Hematopoietic multipotent progenitor cell treated with erythropoietin and hydrocortisone succinate and interleukin-3 and kit ligand, for 8 days (in vitro differentiated cells): ENCODE measurements around the gene CTDP1.

Source experiments
- DNase-seq: peaks from one replicate; pipeline ENCODE4 v3.0.0-alpha.2; 2015

Gene CTDP1

GRCh38 chr18:79644006-79644665, 35.5 kb upstream of the CTDP1 start:
- DNase-seq, result peak; percentile 61

GRCh38 chr18:79644666-79645057, 34.9 kb upstream of the CTDP1 start:
- no peak for DNase-seq

GRCh38 chr18:79645291-79645983, 34.2 kb upstream of the CTDP1 start:
- no peak for DNase-seq

GRCh38 chr18:79647307-79647706, 32.3 kb upstream of the CTDP1 start:
- no peak for DNase-seq

GRCh38 chr18:79650959-79651358, 28.6 kb upstream of the CTDP1 start:
- no peak for DNase-seq

- no peak for DNase-seq
Measured at GRCh38 chr18:79657342-79657996, 22.1 kb upstream of the CTDP1 start.

GRCh38 chr18:79658366-79658765, 21.2 kb upstream of the CTDP1 start:
- DNase-seq, result no peak

- no peak for DNase-seq
Measured at GRCh38 chr18:79659733-79660132, 19.9 kb upstream of the CTDP1 start.

GRCh38 chr18:79662034-79662433, 17.6 kb upstream of the CTDP1 start:
- DNase-seq, result no peak

GRCh38 chr18:79662439-79662838, 17.2 kb upstream of the CTDP1 start:
- no peak for DNase-seq

GRCh38 chr18:79664525-79665125, 15.0 kb upstream of the CTDP1 start:
- DNase-seq, result no peak

GRCh38 chr18:79668203-79668602, 11.4 kb upstream of the CTDP1 start:
- no peak for DNase-seq

- DNase-seq, result no peak
Measured at GRCh38 chr18:79672490-79673276, 6.9 kb upstream of the CTDP1 start.

GRCh38 chr18:79677221-79677620, 2.4 kb upstream of the CTDP1 start:
- peak; percentile 6 for DNase-seq

- DNase-seq, result no peak
Measured at GRCh38 chr18:79677840-79678239, 1.8 kb upstream of the CTDP1 start.

GRCh38 chr18:79678665-79679551, 695 bp upstream of the CTDP1 start:
- DNase-seq, result peak; percentile 99

- DNase-seq, result peak; percentile 78
Measured at GRCh38 chr18:79680100-79680879, 687 bp downstream of the CTDP1 start.

- no peak for DNase-seq
Measured at GRCh38 chr18:79680891-79681339, 1.3 kb downstream of the CTDP1 start.

GRCh38 chr18:79681484-79682387, 2.1 kb downstream of the CTDP1 start:
- DNase-seq, result no peak

GRCh38 chr18:79682481-79682880, 2.9 kb downstream of the CTDP1 start:
- DNase-seq, result no peak
